A549 treated with CORT108297 at 1 μM for 4 hours (cell line): ENCODE data around the gene FCAMR. TPM values are rescaled to one million over a fixed set of nuclear protein-coding genes. Genes with fewer than 3 reads are reported as not detected.

Experiments
- total RNA-seq: library from RNA; stranded (reverse); fragments of 200-300 nt; extraction: Qiagen RNA extraction; gene quantifications from 5 replicates; pipeline ENCODE4 v1.2.3, GENCODE V29; 2022

The FCAMR gene, protein sequence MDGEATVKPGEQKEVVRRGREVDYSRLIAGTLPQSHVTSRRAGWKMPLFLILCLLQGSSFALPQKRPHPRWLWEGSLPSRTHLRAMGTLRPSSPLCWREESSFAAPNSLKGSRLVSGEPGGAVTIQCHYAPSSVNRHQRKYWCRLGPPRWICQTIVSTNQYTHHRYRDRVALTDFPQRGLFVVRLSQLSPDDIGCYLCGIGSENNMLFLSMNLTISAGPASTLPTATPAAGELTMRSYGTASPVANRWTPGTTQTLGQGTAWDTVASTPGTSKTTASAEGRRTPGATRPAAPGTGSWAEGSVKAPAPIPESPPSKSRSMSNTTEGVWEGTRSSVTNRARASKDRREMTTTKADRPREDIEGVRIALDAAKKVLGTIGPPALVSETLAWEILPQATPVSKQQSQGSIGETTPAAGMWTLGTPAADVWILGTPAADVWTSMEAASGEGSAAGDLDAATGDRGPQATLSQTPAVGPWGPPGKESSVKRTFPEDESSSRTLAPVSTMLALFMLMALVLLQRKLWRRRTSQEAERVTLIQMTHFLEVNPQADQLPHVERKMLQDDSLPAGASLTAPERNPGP
- total RNA-seq, result not detected in 5 replicates

DNA sequence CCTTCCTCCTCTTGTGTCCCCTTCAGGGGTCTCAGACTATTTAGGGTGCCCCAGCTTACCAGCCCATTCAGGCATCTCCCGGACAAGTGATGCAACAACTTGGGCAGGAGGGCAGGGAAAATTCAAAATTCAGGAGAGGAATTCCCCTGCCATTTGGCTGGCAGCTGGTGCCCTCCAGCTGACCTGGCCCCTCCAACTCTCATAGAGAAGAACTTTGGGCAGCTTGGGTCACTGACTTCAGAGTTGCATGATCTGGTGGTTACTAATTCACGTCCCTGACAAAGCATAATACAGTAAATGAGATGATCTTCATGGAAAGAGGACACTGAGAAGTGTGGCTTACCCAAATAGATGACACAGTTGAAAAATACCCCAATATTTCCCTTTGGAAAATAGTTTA lies at the start of gene FCAMR:
Gene FCAMR, minus strand, starts transcription at position 15 of the 400 bp plus-strand sequence. CDS start 335 bp downstream, outside the sequence.

DNA sequence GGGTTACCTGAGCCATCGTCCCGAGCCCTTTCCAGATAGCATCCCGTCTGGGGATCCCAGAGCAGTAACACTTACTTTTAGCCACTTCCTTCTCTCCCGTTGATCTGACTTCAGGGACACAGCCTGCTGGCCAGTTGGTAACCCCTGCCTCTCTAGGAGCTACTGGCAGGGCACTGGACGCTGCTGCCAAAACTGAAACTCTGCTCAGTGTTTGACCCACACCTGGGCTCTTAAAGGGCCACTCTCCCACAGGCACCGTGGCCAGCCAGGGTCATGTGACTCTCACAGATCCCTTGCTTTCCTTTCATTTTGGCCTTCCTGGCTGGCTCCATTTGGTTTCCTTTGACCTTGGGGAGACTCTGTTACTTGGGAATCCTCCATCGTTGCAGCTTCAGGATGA lies 24.0 kb downstream of the FCAMR start, which contains the start of gene PIGR:
Gene PIGR, minus strand, starts transcription at position 206 of the 400 bp plus-strand sequence. CDS start 5,935 bp downstream, outside the sequence.

DNA sequence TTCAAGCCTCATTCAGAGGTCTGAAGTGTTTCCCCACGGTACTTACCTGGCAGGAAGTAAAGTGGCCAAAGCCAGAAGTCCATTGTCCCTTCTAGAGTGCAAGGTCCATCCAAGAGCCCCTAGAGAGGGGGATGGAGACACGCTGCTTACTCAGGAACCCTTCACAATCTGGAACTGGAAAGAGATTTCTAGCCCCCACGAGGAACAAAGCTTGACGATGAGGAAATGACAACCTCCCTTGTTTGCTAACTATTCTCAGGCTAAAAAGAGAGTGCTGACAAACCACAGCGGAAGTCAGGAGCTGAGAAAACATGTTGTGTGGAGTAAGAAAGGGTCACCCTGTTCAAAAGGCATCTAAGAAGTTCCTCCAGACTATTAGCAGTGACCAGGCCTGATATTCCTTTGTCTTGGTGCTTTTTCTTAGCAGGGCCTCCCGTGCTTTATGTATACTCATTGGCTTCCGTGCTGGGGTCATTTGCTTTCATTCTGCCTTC lies 48.4 kb downstream of the FCAMR start, which contains the start of gene FCMR:
Gene FCMR, minus strand, starts transcription at position 170 of the 494 bp plus-strand sequence. Its CDS starts 87 bp downstream, at position 83.

Other genes starting within 250 kb of the FCAMR start
- gene IL19, start 199.7 kb downstream of the FCAMR start, total RNA-seq, result not detected in 5 replicates
- gene IL10, start 198.0 kb downstream of the FCAMR start, total RNA-seq, result not detected in 5 replicates
- gene IL20, start 104.8 kb downstream of the FCAMR start, total RNA-seq, result 0.06 TPM in 1 of 5 replicates, not detected in the others
- 0.27 to 0.57 TPM (median 0.33 TPM) in 5 replicates for gene IL24, start 73.0 kb downstream of the FCAMR start, total RNA-seq
- gene FCMR, start 48.5 kb downstream of the FCAMR start, total RNA-seq, result 3.3 to 6.3 TPM (median 4.9 TPM) in 5 replicates
- not detected in 5 replicates for gene PIGR, start 24.0 kb downstream of the FCAMR start, total RNA-seq
- 3.8 to 5.4 TPM (median 4.5 TPM) in 5 replicates for gene C1orf116, start 62.3 kb upstream of the FCAMR start, total RNA-seq
- gene YOD1, start 80.7 kb upstream of the FCAMR start, total RNA-seq, result 5.6 to 7.4 TPM (median 6.4 TPM) in 5 replicates
- 5.2 to 6.6 TPM (median 6.1 TPM) in 5 replicates for gene PFKFB2, start 82.8 kb upstream of the FCAMR start, total RNA-seq
- gene C4BPB, start 118.4 kb upstream of the FCAMR start, total RNA-seq, result 1.4 to 1.8 TPM (median 1.6 TPM) in 5 replicates
- 0.37 to 1.0 TPM (median 0.72 TPM) in 5 replicates for gene C4BPA, start 133.8 kb upstream of the FCAMR start, total RNA-seq